NCI-H1105 (cell line): ENCODE results near the gene ELL.
A peak's percentile ranks its signal among the peaks of the same experiment; 100 is the strongest.

Source experiments
- DNase-seq: peaks from one replicate; lab custom pipeline; 2025; lab: John Stamatoyannopoulos, UW

ELL gene

DNA sequence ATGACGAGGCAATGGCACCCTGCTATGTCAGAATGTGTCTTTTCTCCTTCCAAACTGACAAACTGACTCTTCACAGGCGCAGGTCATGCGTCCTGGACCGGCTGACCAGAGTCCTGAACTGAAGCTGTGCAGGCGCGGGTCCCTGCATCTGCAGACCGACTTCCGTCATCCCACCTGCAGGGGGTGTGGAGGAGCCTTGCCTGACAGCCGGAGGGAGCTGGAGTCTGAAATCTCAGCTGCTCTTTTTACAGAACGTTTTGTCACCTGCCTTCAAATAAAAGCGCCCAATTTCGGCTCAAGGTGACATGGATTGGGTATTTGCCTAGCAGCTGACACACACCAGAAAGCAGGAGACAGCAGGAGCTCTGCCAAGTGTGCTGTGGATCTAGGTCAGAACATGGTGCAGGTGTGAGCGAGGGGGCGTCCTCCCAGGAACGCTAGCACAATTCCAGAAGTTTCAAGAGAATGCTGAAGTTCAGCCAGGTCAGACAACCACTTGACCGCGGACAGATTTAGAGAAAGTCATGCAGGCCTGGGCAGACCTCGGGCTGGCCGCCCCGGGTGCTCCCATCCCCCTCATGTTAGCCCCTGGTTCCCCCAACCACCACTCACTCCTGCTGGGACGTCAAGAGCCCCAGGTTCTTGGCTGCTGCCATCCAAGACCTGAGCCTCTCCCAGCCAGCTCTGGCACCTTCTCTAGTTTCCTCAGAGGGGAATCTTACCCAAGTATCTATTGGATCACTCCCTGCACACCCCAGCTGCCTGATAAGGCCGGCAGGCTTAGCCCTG is 32.8 kb downstream of the ELL start:
- peak; percentile 68 for DNase-seq

DNA sequence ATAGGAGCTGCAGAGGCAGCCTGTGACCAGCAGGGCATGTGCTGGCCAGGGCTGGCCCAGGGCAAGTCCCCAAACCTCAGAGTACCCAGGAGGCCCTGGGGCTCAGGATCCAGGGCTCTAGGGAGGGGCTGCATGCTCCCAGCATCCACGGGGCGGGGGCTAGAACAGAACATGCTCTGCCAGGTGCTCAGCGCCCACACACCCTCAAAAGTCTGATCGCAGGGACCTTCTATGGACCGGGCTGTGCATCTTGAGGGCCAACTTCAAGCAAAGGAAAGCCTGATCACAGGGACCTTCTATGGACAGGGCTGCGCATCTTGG is 33.5 kb downstream of the ELL start:
- no peak for DNase-seq

DNA sequence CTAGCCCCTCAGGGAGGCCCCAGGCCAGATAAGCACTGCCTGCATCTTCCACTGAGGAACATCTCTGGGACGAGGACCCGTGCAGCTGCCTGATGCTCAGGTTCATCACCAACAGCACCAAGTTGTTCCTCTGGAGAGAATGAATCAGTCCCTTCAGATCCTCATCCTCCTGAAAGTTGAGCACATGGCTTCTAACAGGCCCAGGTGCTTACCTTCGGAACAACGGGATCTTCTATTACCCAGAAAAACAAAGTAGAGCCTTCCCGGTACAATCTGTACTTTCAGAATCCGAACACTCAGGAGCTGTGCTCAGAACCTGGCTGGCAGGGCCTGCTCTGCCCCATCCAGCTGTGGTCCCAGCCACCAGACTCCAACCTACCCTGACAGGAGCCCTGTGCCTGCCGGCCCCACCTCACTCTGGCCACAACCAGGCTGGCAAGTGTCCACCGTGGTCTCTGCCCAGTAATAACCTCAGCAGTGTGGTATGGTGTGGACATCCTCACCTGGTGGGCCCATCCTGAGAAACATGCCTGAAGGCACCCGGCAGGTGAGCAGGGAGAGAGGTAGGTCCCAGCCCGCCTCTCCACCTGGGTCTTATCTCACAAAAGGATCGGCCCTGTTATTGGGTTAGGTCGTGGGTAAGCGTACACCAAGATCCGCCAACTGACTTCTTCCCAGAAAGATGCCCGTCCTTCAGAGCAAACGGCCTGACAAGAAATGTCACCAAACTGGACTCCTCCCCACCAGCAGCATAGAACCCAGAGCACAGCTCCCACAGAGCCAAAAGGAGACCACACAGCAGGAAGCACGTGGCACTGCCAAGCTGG is 34.1 kb downstream of the ELL start:
- DNase-seq: no peak

DNA sequence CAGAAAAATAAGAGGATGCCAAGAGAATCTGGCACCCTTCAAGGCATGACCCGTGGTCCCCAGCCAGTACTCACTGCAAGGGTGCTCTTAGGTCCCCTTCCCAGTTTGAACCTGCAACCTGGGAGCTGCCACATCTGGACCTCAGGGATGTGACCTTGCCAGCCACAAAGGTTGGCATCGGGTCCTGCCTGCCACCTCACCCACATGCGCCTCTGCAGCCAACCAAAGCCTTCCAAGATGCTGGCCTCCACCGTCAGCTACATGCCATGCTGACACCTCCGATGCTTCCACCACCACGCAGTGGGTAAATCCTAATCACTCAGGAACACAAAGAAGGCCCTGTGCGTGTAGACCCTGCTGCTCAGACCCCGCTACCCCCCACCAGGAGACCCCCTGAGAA is 35.1 kb downstream of the ELL start:
- no peak for DNase-seq

DNA sequence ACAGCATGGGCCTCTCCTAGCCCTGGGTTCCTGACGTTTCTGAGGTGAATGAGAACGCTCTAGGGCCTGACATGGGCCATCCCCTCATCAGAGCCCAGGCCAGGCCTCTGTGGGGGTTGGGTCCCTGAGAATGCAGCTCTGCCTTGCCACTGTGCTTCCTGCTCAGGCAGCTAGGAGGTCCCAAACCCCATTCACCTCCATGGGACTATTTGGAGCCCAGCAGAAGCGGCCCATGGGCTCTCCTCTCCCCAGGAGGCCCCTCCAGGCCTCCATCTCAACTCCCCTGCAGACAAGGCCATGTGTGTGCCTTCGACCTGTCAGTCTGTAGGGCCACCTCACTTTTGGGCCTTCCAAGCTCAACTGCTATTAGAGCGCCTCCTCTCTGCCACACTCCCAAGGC is 36.9 kb downstream of the ELL start:
- DNase-seq: no peak

DNA sequence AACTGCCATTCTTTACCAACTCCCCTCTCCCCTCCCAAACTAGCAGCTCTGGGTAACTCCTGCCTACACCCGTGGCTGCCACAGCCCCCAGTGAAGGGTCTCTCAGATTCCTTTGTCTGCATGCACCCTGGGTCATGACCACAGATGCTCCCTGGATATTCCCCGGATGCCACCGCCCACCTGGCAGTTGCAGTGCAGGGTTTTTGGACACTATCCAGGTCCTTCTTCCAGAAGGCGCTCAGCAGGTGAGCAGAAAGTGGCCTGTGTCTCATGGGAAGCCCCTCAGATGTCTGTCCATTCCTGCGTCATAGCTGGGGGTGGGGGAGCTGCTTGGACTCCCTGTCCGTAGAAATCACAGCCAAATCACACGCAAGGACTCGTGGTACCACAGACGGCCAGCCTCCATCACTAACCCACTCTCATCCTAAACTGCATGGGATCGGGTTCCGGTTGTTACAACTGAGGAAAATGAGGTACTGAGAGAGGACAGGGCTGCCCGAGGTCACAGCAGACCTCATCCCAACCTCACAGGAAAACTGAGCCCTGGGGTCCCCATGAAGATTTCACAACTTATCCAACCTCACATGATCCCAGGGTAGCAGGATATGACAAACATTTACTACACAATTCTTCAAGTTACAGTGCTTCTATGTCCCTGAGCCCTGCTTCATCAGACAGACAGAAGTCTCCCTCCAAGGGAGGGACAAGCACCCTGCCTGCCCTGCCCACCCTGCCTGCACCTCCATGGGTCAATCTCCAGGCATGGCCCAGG is 38.6 kb downstream of the ELL start:
- DNase-seq: peak; percentile 89

DNA sequence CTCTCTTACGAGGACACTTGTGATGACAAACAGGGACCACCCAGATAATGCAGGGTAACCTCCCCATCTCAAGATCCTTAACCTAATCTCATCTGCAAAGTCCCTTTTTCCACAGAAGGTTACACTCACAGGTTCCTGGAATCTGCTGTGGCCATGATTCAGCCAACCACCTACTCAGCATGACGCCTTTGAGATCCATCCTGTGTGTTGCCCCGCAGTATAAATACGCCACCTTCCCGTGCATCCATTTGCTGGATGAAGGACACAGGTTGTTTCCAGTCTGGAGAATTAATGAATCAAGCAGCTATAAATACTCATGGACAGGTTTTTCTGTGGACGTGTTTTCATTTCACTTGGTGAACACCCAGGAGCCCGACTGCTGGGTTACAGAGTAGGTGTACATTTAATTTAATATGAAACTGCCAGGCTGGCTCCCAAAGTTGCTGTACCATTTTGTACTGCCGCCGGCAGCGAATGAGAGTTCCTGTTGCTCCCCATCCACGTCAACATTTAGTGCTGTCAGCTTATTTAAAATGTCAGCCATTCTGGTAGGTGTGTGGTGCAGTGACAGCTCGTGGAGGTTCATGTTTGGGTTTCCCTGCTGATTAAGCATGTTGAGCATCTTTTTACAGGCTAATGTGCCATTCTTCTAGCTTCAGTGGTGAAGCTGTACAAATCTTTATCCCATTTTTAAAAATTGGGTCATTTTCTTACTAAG is 40.2 kb downstream of the ELL start:
- DNase-seq: no peak

DNA sequence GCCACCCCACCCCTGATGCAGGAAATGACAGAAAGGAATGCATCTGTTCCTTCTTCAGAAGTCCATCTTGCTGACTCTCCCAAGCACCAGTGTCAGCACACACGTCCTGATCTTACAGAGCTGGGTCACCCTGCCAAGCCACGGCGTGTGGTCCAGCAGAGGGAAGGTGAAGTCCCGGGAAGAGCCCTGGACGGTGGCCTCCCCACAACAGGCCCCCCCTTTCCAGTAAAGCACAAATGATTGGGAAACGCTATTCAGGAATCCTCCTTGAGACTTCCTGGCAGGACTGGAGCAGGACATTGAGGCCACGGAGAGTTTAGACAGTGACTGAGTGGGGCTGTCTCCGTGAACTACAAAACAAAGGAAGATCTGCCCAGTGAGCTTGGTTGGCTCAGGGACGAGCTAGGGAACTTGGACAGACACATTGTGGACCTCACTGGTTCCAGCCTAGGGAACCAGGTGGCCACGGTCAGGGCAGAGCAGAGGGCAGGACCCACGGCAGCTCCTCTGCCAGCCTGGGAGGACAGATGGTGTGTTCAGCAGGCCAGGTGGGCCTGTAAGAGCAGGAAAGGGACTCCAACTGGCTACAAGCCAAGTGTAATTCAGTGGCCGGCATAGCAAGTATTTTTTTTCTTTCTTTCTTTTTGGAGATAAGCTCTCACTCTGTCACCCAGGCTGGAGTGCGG is 41.7 kb downstream of the ELL start:
- peak; percentile 79 for DNase-seq

DNA sequence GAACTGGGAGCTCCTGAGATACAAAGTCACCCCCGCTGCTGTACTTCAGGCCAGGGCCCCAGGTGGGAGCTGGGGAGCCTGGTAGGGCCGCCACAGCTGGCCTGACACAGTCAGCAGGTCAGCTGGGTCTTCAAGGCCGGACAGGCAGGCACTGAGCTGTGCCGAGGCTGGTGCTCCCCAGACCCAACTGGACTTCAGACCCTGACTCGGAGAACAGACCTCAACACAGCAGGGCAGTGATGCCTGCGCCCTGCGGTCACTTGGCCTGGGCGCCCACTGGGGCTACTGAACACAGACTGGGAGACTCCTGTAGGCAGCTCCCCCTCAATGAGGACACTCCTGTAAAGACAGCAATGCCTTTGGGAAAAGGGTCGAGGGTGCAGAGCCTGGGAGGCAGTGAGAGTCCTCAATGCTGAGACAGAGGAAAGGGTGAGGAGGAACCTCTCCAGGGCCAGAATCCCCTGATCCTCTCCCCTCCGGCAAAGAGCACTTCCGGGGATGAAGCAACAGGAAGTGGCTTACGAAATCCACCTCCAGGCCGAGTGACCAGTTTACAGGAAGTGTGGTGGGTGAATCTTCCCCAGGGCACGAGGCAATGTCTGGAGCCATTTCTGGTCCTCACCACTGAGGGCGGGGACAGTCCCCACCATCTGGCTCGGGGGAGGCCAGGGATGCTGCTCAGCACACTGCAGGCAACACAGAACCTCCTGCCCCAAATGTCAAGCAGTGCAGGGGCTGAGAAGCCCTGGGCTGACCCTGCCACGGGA is 43.1 kb downstream of the ELL start:
- DNase-seq: no peak

DNA sequence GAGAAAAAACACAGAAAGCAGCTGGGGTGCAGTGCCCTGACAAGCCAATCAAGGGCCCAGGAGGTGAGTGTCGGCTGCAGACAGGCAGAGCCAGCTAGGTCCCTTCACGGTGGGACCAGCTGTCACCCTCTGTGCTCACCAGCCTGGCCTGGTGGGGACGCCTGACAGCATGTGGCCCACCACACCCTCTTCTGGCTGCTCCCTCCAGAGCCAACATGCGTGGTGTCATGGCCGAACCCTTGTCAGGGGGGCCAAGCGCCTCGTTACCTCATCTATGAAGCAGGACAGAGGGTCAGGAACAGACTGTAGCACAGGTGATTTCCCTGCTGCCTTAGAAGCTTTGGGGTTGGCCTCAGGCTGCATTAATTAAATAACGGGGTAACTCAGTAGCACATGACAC is 43.9 kb downstream of the ELL start:
- DNase-seq: no peak

DNA sequence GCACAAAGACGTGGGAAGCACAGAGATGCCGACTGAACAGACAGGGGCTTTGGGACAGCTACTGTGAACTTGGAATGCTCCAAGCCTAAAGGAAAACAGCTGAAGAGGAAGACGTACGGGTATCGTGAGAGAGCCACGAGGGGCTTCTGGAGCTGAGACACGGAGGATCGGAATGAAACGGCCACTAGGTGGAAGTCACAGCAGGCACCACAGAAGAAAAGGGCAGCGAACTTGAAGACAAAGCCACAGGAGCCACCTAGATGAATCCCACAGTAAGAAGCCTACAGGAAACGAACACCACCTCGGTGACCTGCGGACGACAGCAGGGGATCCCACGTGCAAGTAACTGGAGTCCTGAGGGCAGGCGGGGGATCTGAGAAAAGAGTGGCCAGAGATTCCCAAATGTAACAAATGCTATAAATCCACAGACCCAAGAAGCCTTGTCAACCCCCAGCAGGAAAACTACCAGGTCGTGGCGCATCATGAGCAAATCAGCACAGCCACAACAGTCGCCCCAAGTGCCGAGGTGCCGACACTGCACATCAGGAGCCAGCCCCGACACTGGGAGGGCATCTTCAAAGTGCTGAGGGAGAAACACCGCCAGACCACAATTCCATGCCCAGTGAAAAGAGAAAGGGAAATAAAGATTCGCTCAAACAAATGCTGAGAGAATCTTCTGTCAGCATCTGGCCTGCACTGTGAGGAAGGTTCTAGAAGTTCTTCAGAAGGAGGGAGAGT is 44.7 kb downstream of the ELL start:
- no peak for DNase-seq

DNA sequence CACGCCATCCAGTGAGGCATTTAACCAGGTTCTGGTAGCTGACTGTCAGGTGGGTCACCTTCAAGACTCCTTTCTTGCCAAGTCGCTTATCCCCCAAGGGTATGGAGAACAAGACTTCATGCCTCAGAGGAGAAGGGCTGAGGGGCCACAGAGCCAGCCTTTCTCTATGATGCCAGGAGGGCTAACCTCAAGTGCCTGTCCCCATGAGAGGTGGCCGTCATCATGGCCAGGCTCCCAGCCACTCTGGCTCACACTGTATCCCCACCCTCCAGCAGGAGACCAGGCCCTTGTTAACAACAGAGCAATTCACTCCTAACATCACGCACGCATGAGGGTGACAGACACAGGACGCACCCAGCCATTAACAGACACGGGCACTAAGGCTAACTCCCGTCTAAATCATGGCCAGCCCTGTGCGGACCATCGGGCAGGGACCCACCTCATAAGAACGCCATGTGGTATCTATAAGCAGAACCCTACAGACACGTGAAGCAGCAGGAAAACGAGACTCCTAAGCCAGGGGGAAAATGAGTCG is 45.3 kb downstream of the ELL start:
- no peak for DNase-seq

DNA sequence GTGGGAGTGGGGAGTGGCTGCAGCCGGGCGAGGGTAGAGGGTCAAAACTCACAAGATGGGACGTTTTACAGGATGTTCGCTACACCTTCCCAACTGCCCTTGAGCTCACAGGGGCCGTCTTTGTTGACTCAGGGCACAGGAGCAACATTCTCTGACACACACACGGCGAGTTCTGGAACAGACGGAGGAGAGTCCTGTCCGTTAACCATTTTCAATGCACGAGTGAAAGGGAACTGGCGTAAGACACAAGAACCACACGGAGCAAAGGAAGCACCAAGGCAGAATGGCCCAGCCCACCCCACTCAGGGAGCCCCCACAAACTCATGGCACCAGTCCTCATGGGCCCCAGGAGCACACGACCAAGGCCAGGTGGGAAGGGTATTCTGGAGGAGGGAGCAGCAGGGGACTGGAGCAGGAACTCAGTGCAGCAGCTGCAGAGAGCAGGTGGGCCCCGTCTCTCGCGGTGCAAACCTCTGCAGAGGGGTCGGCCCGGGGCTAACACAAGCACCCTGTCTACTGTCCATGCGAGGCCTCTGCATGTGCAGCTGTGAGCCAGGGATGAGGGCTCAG is 46.0 kb downstream of the ELL start:
- DNase-seq: no peak

DNA sequence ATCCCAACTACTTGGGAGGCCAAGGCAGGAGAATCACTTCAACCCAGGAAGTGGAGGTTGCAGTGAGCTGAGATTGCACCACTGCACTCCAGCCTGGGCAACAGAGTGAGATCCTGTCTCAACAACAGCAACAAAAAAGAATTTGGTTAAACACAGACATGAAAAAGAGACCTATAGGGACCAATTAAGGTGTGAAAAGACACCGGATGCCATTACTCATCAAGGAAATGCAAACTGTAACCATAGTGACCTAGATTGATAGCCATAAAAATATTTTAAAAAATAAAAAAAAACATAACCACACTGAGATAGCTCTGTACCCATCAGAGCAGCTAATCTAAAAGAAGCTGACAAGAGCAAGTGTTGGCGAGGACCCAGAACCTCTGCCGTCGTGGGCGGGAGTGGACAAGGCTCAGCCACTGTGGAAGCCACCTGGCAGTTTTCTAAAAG is 46.8 kb downstream of the ELL start:
- no peak for DNase-seq

DNA sequence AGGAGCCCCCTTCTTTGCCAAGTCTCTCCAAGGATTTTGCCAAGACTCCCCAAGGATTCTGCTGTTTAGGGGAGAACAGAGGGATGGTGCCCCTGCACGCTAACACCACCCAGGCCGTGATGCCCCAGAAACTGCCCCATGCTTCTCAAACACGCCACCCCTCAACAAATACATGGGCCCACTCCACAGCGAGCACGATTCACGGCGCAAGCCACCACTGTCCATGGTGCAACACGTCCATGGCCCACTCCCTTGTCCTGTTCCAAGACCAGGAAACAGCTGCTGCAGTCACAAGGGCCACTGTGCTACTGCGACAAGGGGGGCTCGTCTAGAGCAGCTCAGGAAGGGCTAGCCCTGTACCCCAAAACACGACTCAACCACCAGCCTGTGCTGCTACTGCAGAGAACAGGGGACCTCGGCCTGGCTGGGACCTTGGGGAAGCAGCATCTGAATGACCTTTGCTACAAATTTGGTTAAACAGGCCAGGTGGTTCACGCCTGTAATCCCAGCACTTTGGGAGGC is 47.4 kb downstream of the ELL start:
- no peak for DNase-seq

DNA sequence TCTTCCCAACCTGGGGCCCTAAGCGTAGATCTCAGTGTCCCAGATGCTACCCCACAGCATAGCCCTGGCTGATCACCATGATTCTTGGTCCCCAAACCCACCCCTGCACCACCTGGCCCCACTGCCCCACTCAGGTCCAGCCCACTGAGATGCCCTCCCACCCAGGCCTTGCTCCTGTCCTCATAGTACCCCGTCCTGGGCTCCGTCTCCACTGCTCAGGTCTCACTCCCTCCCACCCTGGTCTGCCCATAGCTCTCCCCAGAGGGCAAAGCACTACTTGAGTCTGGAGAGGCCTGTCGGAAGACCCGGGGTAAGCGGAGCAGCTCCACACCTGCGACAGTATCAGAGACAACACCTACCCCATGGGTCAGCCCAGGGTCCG is 48.2 kb downstream of the ELL start:
- no peak for DNase-seq

DNA sequence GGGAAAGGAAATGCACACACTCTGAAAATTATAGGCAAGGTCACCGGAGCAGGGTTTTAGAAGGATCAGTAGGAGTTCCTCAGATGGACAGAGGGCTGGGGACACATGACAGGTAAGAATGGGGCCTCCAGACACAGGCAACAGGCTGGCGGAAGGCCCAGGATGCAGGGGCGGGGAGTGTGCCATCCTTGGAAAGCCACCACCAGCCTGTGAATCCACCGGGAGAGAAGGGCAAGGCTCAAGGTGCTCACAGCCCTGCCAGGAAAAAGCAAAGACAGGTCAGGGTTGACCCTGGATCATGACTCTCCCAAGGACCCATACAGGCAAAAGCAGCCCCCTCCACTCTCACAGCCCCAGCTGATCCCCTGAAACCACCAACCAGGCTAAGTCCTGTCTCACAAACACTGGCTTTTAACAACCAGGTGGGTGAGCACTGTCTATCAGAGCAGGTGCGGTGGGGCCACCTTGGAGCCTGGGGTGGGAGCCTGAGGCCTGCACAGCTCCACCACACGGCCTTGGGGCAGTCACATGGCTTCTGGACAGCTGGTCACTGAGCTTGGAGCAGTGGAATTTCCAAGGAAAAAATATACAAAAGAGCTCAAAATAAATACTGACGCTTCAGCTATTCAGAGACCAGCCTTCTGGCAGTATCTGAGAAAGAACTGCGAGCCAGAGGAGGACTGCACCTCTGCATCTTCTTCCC is 48.7 kb downstream of the ELL start:
- DNase-seq: no peak

DNA sequence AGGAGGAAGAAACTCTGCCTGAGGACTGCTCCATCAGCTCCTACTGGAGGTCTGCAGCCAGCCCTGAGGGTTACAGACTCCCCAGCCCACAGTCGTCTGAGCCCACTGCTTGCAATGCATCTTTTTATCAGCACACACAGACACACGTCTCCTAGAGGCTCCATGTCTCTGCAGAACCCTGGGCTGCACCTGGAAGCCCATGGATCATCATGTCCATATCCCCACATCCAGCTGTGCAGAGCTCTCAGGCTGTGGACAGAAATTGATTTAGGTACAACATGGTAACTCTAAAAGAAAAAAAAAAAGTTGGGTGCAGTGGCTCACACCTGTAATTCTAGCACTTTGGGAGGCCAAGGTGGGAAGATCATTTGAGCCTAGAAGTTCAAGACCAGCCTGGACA is 51.1 kb downstream of the ELL start:
- no peak for DNase-seq
